Panc1 (cell line): ENCODE results near the gene MAPRE2. TPM values are rescaled to one million over a fixed set of nuclear protein-coding genes. Genes with fewer than 3 reads are reported as not detected.

ENCODE experiments used
- ATAC-seq: fragments of 200-7000 bp; cut with Tn5 transposase; 2 replicates; pipeline ENCODE4 v1.9.1; 2020; ENCODE audit warnings: mild to moderate bottlenecking, moderate library complexity
- BruUV-seq: library from RNA; stranded (reverse); fragments of 400-500 nt; replicated peaks from 2 replicates; lab custom pipeline; 2021; lab: Mats Ljungman, UMichigan
- CTCF ChIA-PET: fragments of 300-600 bp; sonication (Branson Sonifier 250); formaldehyde crosslinking; loops from one replicate; lab custom pipeline; 2022; ENCODE audit warnings: antibody characterized with exemption; lab: Charles Lee
- POLR2A ChIA-PET: fragments of 300-600 bp; sonication (Branson Sonifier 250); formaldehyde crosslinking; loops from one replicate; lab custom pipeline; 2022; ENCODE audit warnings: antibody characterized with exemption; lab: Charles Lee
- DNase-seq: peaks from one replicate; pipeline ENCODE4 v3.0.0-alpha.2; 2010; ENCODE audit warnings: low read depth, low spot score
- H3K27ac ChIP-seq: 2 replicates; pipeline ENCODE4 v1.5.1; 2011; ENCODE audit warnings: mild to moderate bottlenecking, low read length, inconsistent platforms
- H3K27me3 ChIP-seq: fragments of 200-500 bp; sonication (Bioruptor generic); 2 replicates; pipeline ENCODE4 v1.6.0; 2014; ENCODE audit warnings: low read length, inconsistent platforms; ENCODE audit not compliant: control insufficient read depth, insufficient read depth
- H3K36me3 ChIP-seq: fragments of 200-500 bp; sonication (Bioruptor generic); 2 replicates; pipeline ENCODE4 v1.5.1; 2014; ENCODE audit warnings: inconsistent platforms, mild to moderate bottlenecking, low read length, moderate library complexity; ENCODE audit not compliant: control insufficient read depth, insufficient read depth
- H3K4me1 ChIP-seq: 2 replicates; pipeline ENCODE4 v1.5.1; 2011; ENCODE audit warnings: inconsistent platforms, mild to moderate bottlenecking, low read length, moderate library complexity; ENCODE audit not compliant: control insufficient read depth, insufficient read depth
- H3K4me3 ChIP-seq, 2 experiments: 2 replicates each; pipeline ENCODE4 v1.5.1; 2011 to 2012; ENCODE audit warnings: low read depth in 2 of 2, low read length in 2 of 2, mild to moderate bottlenecking in 2 of 2, inconsistent platforms in 1 of 2, moderate library complexity in 1 of 2
- H3K9me3 ChIP-seq: fragments of 200-500 bp; sonication (Bioruptor generic); 2 replicates; pipeline ENCODE4 v1.5.1; 2014; ENCODE audit warnings: low read depth, mild to moderate bottlenecking, inconsistent platforms, low read length, moderate library complexity; ENCODE audit not compliant: control insufficient read depth, insufficient read depth
- POLR2AphosphoS5 ChIP-seq: IDR thresholded peaks from 2 replicates; pipeline ENCODE4 v1.6.1; 2012; ENCODE audit warnings: mild to moderate bottlenecking, low read depth, low read length, moderate library complexity
- SIN3A ChIP-seq: IDR thresholded peaks from 2 replicates; pipeline ENCODE4 v1.6.1; 2012; ENCODE audit warnings: low read depth, mild to moderate bottlenecking, low read length, moderate library complexity, borderline replicate concordance; ENCODE audit not compliant: insufficient read depth
- TCF7L2 ChIP-seq: IDR thresholded peaks from 2 replicates; pipeline ENCODE4 v1.6.1; 2011; ENCODE audit warnings: mild to moderate bottlenecking, low read depth, low read length, inconsistent platforms
- in situ Hi-C: cut with HindIII; loops from 2 replicates; pipeline ENCODE4 v1.10.0; 2016; ENCODE audit warnings: low sequenced_read_pairs, low pct_unique_long_range_greater_than_20kb
- intact Hi-C: fragments of 100-400 bp; cut with micrococcal nuclease; formaldehyde crosslinking; loops from one replicate; pipeline ENCODE4 v1.10.0; 2022; ENCODE audit not compliant: unreplicated experiment
- total RNA-seq: library from RNA; stranded (reverse); gene quantifications from one replicate; pipeline ENCODE4 v1.2.1, GENCODE V29; 2021; ENCODE audit not compliant: unreplicated experiment
- TF ChIP-seq, protein P1 (sequence below): fragments of 450-650 bp; IDR thresholded peaks from 2 replicates; pipeline ENCODE4 v1.5.1; 2017; ENCODE audit warnings: mild to moderate bottlenecking
- TF ChIP-seq, protein P2 (sequence below), 2 experiments: IDR thresholded peaks; 2 replicates each; pipeline ENCODE4 v1.6.1; 2011 to 2012; ENCODE audit warnings: low read depth in 2 of 2, control low read depth in 1 of 2, low read length in 1 of 2, mild to moderate bottlenecking in 1 of 2, moderate library complexity in 1 of 2; ENCODE audit not compliant: insufficient read depth in 1 of 2

The MAPRE2 gene
- total RNA-seq, 1 experiment from 2014 or later: 14.1 TPM

DNA sequence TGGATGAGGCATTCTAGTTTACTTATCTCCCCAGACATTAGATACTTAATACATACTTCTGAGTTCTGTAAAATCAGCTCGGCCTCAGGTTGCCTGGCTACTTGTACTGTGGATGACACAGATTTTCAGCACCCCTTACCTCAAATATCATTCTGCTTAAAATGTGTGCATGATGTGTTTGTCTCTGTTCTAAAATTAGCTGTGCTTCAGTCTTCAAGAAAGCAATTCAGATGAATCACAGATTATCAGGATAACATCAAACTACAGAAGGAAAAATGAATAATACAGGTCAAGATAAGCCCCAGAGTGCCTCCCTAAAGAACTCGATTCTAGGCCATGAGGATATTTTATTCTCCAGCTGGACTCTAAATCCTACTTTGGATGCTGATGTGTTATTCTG is 21.3 kb upstream of the MAPRE2 start:
- intact Hi-C loops (no loop called here), in situ Hi-C loops (no loop called here)
- Histone ChIP-seq H3K4me1 (no peaks in the 10 kb centered on the region), H3K27ac (no peak overlapping the region), H3K9me3 (no peaks in the 10 kb centered on the region), H3K27me3 (no peaks in the 10 kb centered on the region), H3K4me3 (no peak overlapping the region), H3K36me3 (no peaks in the 10 kb centered on the region)
- ChIA-PET CTCF (no interaction called here), POLR2A (no interaction called here)
- BruUV-seq: no TSS peak
- ATAC-seq: no peak
- TF ChIP-seq SIN3A (no peak), TCF7L2 (no peak), POLR2AphosphoS5 (no peak)
- TF ChIP-seq, protein P1, sequence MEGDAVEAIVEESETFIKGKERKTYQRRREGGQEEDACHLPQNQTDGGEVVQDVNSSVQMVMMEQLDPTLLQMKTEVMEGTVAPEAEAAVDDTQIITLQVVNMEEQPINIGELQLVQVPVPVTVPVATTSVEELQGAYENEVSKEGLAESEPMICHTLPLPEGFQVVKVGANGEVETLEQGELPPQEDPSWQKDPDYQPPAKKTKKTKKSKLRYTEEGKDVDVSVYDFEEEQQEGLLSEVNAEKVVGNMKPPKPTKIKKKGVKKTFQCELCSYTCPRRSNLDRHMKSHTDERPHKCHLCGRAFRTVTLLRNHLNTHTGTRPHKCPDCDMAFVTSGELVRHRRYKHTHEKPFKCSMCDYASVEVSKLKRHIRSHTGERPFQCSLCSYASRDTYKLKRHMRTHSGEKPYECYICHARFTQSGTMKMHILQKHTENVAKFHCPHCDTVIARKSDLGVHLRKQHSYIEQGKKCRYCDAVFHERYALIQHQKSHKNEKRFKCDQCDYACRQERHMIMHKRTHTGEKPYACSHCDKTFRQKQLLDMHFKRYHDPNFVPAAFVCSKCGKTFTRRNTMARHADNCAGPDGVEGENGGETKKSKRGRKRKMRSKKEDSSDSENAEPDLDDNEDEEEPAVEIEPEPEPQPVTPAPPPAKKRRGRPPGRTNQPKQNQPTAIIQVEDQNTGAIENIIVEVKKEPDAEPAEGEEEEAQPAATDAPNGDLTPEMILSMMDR: no peak
- TF ChIP-seq, protein P2, sequence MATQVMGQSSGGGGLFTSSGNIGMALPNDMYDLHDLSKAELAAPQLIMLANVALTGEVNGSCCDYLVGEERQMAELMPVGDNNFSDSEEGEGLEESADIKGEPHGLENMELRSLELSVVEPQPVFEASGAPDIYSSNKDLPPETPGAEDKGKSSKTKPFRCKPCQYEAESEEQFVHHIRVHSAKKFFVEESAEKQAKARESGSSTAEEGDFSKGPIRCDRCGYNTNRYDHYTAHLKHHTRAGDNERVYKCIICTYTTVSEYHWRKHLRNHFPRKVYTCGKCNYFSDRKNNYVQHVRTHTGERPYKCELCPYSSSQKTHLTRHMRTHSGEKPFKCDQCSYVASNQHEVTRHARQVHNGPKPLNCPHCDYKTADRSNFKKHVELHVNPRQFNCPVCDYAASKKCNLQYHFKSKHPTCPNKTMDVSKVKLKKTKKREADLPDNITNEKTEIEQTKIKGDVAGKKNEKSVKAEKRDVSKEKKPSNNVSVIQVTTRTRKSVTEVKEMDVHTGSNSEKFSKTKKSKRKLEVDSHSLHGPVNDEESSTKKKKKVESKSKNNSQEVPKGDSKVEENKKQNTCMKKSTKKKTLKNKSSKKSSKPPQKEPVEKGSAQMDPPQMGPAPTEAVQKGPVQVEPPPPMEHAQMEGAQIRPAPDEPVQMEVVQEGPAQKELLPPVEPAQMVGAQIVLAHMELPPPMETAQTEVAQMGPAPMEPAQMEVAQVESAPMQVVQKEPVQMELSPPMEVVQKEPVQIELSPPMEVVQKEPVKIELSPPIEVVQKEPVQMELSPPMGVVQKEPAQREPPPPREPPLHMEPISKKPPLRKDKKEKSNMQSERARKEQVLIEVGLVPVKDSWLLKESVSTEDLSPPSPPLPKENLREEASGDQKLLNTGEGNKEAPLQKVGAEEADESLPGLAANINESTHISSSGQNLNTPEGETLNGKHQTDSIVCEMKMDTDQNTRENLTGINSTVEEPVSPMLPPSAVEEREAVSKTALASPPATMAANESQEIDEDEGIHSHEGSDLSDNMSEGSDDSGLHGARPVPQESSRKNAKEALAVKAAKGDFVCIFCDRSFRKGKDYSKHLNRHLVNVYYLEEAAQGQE (IDR thresholded peaks at IDR 0.05; ENCODE audit: insufficient read depth in 1 of 2, low read depth in 2 of 2, low read length in 1 of 2): no peak
- DNase-seq: no peak

DNA sequence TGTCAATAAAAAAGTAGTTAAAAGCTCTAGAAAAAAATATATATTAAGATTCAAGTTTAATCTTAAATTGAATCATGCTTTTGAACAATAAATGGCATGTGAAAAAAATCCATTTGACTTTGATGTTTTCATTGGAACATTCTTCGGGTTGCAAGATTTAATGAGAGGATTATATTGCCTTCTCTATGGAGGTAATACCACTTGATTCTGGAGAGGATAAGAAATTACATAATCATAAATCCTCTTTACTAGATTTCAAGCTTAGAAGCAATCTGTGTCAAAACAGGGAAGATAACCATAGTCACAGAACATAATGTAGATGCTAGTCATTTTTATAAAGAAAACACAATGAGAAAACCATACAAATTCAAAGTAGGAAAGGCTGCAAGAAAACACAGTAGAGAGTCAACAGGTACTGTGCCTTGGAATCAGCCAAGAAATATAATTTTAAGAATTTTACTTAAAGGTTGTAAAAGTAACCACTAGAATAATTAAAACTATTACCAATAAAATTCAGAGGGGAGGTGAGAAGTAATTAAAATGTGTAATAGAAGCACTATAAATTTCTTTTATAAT is 18.7 kb upstream of the MAPRE2 start:
- Histone ChIP-seq H3K4me1 (no peaks in the 10 kb centered on the region), H3K27ac (no peak overlapping the region), H3K9me3 (no peaks in the 10 kb centered on the region), H3K27me3 (no peaks in the 10 kb centered on the region), H3K36me3 (no peaks in the 10 kb centered on the region), H3K4me3 (no peak overlapping the region)
- no TSS peak for BruUV-seq
- in situ Hi-C loops (no loop called here), intact Hi-C loops (no loop called here)
- CTCF ChIA-PET: no interaction called here
- TF ChIP-seq SIN3A (no peak), POLR2AphosphoS5 (no peak), TCF7L2 (no peak)
- TF ChIP-seq, protein P2 (IDR thresholded peaks at IDR 0.05; ENCODE audit: insufficient read depth in 1 of 2, low read depth in 2 of 2, low read length in 1 of 2): no peak
- TF ChIP-seq, protein P1: no peak
- POLR2A ChIA-PET: no interaction called here
- DNase-seq: no peak
- ATAC-seq: no peak
